ENCODE data around the gene PTPRT. TPM values are rescaled to one million over a fixed set of nuclear protein-coding genes. Genes with fewer than 3 reads are reported as not detected.

Gene PTPRT
- total RNA-seq, 6 donors from 2014 or later: 0.20 to 7.1 (median 3.8) TPM

GRCh38 chr20:43119720-43120119 is 70.0 kb downstream of the PTPRT start:
- no peak overlapping the region for H3K27ac ChIP-seq
- TF ChIP-seq, protein P1, sequence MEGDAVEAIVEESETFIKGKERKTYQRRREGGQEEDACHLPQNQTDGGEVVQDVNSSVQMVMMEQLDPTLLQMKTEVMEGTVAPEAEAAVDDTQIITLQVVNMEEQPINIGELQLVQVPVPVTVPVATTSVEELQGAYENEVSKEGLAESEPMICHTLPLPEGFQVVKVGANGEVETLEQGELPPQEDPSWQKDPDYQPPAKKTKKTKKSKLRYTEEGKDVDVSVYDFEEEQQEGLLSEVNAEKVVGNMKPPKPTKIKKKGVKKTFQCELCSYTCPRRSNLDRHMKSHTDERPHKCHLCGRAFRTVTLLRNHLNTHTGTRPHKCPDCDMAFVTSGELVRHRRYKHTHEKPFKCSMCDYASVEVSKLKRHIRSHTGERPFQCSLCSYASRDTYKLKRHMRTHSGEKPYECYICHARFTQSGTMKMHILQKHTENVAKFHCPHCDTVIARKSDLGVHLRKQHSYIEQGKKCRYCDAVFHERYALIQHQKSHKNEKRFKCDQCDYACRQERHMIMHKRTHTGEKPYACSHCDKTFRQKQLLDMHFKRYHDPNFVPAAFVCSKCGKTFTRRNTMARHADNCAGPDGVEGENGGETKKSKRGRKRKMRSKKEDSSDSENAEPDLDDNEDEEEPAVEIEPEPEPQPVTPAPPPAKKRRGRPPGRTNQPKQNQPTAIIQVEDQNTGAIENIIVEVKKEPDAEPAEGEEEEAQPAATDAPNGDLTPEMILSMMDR (IDR thresholded peaks at IDR 0.05): no peak
- TF ChIP-seq POLR2A (IDR thresholded peaks at IDR 0.05) (no peak), POLR2AphosphoS5 (IDR thresholded peaks at IDR 0.05) (no peak), EP300 (IDR thresholded peaks at IDR 0.05) (no peak)
- no peaks in the 10 kb centered on the region for H3K27me3 ChIP-seq
- 76 to 78% methylated on average over 2 of the region's 2 CpGs for WGBS, 2 donors
- no peaks in the 10 kb centered on the region for H3K36me3 ChIP-seq
- no peaks in the 10 kb centered on the region for H3K4me1 ChIP-seq
- H3K4me3 ChIP-seq: no peak overlapping the region
- no peak for ATAC-seq (ENCODE audit: low FRiP score in 2 of 2)
- no peak for DNase-seq
- no peaks in the 10 kb centered on the region for H3K9me3 ChIP-seq

- Histone ChIP-seq H3K4me1 (no peaks in the 10 kb centered on the region), H3K27ac (no peak overlapping the region), H3K27me3 (no peaks in the 10 kb centered on the region), H3K4me3 (no peak overlapping the region), H3K9me3 (no peaks in the 10 kb centered on the region), H3K36me3 (no peaks in the 10 kb centered on the region)
- DNase-seq: no peak
- TF ChIP-seq POLR2A (IDR thresholded peaks at IDR 0.05): no peak
- no peak for ATAC-seq (ENCODE audit: low FRiP score in 2 of 2)
- WGBS, 2 donors: 44 to 50% methylated on average over 5 of the region's 5 CpGs
Observed at GRCh38 chr20:43102394-43102793, 87.3 kb downstream of the PTPRT start.

DNA sequence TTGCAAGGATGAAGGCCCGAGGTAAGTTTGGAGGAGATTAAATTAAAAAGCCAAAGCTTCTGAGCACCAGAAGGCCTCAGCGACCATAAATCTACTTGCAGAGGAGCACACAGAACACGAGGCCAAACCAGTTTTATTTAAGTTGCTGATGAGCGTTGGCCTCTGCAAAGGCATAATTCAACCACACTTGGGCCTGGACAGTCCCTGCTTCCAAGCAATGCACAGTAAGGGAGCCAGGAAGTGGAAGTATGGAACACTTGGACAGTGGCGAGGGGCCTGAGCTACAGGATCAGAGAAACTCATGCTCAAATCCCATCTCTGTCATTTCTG is 92.8 kb downstream of the PTPRT start:
- DNase-seq (no peak), ATAC-seq (ENCODE audit: low FRiP score in 2 of 2) (no peak)
- TF ChIP-seq POLR2A (IDR thresholded peaks at IDR 0.05): no peak
- TF ChIP-seq POLR2AphosphoS5 (IDR thresholded peaks at IDR 0.05): no peak
- TF ChIP-seq EP300 (IDR thresholded peaks at IDR 0.05): no peak
- TF ChIP-seq, protein P1 (IDR thresholded peaks at IDR 0.05): no peak
- Histone ChIP-seq H3K27ac (no peak overlapping the region), H3K27me3 (no peaks in the 10 kb centered on the region), H3K4me1 (no peaks in the 10 kb centered on the region), H3K36me3 (no peaks in the 10 kb centered on the region), H3K9me3 (peaks cover 0 to 3% (median 1%) of the 10 kb centered on the region in 4 donors), H3K4me3 (no peak overlapping the region)
- 73% methylated on average over 5 of the region's 5 CpGs for WGBS, 2 donors

DNA sequence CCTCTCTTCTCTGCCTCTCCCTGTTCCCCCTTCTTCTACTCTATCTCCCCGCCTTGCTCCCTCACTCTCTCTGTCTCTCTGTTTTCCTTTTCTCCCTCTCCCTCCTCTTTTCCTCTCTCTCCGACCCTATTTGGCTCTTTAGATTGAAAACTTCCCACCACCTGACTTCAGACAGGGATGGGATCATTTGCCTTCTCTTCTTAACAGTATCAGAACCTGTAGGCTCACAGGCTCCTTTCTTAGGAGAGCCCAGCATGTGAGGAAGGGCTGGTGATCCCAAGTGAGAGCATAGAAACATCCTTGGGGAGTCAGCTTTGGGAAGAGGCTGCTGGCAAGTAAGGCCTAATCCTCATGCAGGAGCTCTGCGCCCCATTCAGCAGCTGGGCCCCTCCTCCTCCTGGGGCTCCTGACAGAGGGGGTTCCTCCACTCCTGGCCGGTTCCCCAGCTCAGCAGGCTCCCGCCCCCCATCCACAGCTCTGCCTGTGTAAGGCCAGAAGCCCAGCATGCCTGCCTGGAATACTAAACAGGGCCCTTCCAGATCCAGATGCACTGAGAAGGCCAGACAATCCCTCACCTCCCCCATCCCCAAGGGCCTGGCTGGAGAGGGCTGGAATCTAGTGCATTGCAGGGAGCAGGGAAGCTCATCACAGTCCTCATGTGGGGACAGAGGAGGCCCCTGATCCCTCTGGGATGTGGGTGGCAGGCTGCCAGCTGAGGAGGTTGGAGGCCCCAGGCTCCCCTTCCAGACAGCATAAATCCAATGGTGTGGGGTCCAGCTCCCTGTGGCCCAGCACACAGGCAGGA is 93.4 kb downstream of the PTPRT start:
- Histone ChIP-seq H3K27ac (no peak overlapping the region), H3K27me3 (no peaks in the 10 kb centered on the region), H3K36me3 (no peaks in the 10 kb centered on the region), H3K4me3 (no peak overlapping the region), H3K4me1 (no peaks in the 10 kb centered on the region), H3K9me3 (peaks cover 0 to 3% (median 1%) of the 10 kb centered on the region in 4 donors)
- WGBS, 2 donors: 47 to 55% methylated on average over 3 to 5 of the region's 5 CpGs
- DNase-seq: peak in 1 of 2 donors; percentile 50
- TF ChIP-seq, protein P1 (IDR thresholded peaks at IDR 0.05): no peak
- no peak for TF ChIP-seq EP300 (IDR thresholded peaks at IDR 0.05)
- no peak for TF ChIP-seq POLR2AphosphoS5 (IDR thresholded peaks at IDR 0.05)
- TF ChIP-seq POLR2A (IDR thresholded peaks at IDR 0.05): no peak
- no peak for ATAC-seq (ENCODE audit: low FRiP score in 2 of 2)

DNA sequence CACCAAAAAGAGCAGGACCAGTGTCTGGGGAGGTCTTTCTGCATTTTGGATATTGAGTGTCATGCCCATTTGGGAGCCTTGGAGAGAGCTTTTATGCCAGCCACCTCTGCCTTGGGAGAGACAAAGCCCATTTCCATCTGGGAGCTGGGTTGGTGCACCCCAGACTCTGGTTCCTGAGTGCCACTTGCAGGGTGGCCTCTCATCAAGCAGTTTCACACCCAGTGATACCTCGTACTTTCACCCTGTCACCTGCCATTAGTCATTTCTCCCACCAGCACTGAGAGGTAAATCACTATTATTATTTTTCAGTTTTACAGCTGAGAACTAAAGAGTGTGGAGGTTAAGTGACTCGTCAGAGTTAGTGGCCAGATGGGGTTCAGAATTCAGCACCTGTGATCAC is 94.7 kb downstream of the PTPRT start:
- DNase-seq (no peak), ATAC-seq (ENCODE audit: low FRiP score in 2 of 2) (no peak)
- TF ChIP-seq POLR2A (IDR thresholded peaks at IDR 0.05) (no peak), EP300 (IDR thresholded peaks at IDR 0.05) (no peak), POLR2AphosphoS5 (IDR thresholded peaks at IDR 0.05) (no peak)
- TF ChIP-seq, protein P1 (IDR thresholded peaks at IDR 0.05): no peak
- Histone ChIP-seq H3K9me3 (peaks cover 0 to 3% (median 1%) of the 10 kb centered on the region in 4 donors), H3K36me3 (no peaks in the 10 kb centered on the region), H3K4me1 (no peaks in the 10 kb centered on the region), H3K4me3 (no peak overlapping the region), H3K27me3 (no peaks in the 10 kb centered on the region), H3K27ac (no peak overlapping the region)
- WGBS, 2 donors: 81 to 94% methylated on average over 2 of the region's 2 CpGs
